KMS-11 (cell line): ENCODE data around the gene PGR.

ENCODE experiments used
- H2AFZ ChIP-seq: fragments of 200-600 bp; sonication (generic); 2 replicates; pipeline ENCODE4 v1.6.1; 2016; ENCODE audit warnings: antibody characterized with exemption, mixed run types, low read depth
- H3K27ac ChIP-seq: fragments of 200-600 bp; sonication (generic); 2 replicates; pipeline ENCODE4 v1.6.1; 2016; ENCODE audit warnings: mild to moderate bottlenecking, mixed run types
- H3K27me3 ChIP-seq: fragments of 200-600 bp; sonication (generic); 2 replicates; pipeline ENCODE4 v1.6.1; 2017; ENCODE audit warnings: mild to moderate bottlenecking, low read depth, mixed run types, moderate library complexity; ENCODE audit not compliant: insufficient read depth
- H3K36me3 ChIP-seq: fragments of 200-600 bp; sonication (generic); 2 replicates; pipeline ENCODE4 v1.6.1; 2017; ENCODE audit warnings: mild to moderate bottlenecking, mixed run types; ENCODE audit not compliant: insufficient read depth
- H3K4me1 ChIP-seq: fragments of 200-600 bp; sonication (generic); 2 replicates; pipeline ENCODE4 v1.6.1; 2016; ENCODE audit warnings: mild to moderate bottlenecking, low read depth, mixed run types; ENCODE audit not compliant: poor library complexity, severe bottlenecking
- H3K4me2 ChIP-seq: fragments of 200-600 bp; sonication (generic); 2 replicates; pipeline ENCODE4 v1.7.0; 2016; ENCODE audit warnings: mild to moderate bottlenecking, mixed run types
- H3K4me3 ChIP-seq: fragments of 200-600 bp; sonication (generic); IDR thresholded peaks from 2 replicates; pipeline ENCODE4 v1.6.1; 2017; ENCODE audit warnings: low read depth, low read length, mixed read lengths; ENCODE audit not compliant: insufficient read depth
- H3K79me2 ChIP-seq: fragments of 200-600 bp; sonication (generic); 2 replicates; pipeline ENCODE4 v1.6.1; 2016; ENCODE audit warnings: low read depth, mixed run types; ENCODE audit not compliant: insufficient read depth
- H3K9ac ChIP-seq: fragments of 200-600 bp; sonication (generic); 2 replicates; pipeline ENCODE4 v1.6.1; 2016; ENCODE audit warnings: mild to moderate bottlenecking, mixed run types
- H4K20me1 ChIP-seq: fragments of 200-600 bp; sonication (generic); 2 replicates; pipeline ENCODE4 v1.6.1; 2016; ENCODE audit warnings: mild to moderate bottlenecking, mixed run types; ENCODE audit not compliant: insufficient read depth
- CTCF ChIP-seq: fragments of 200-600 bp; sonication (generic); conservative IDR thresholded peaks from 2 replicates; pipeline ENCODE4 v1.6.1; 2017; ENCODE audit warnings: low read depth, mild to moderate bottlenecking, antibody characterized with exemption, low read length, moderate library complexity, mixed read lengths

Gene PGR

GRCh38 chr11:100984668-100985067 is 144.9 kb downstream of the PGR start:
- Histone ChIP-seq H3K79me2 (no peaks in the 10 kb centered on the region), H3K4me1 (no peaks in the 10 kb centered on the region), H4K20me1 (no peaks in the 10 kb centered on the region), H3K9ac (no peak overlapping the region), H3K4me3 (no peak overlapping the region), H3K4me2 (no peak overlapping the region), H3K36me3 (no peaks in the 10 kb centered on the region), H3K27ac (no peak overlapping the region), H3K27me3 (no peaks in the 10 kb centered on the region), H2AFZ (no peak overlapping the region)
- no peak for TF ChIP-seq CTCF

- Histone ChIP-seq H3K27me3 (no peaks in the 10 kb centered on the region), H3K79me2 (no peaks in the 10 kb centered on the region), H4K20me1 (no peaks in the 10 kb centered on the region), H3K27ac (no peak overlapping the region), H3K4me1 (no peaks in the 10 kb centered on the region), H3K9ac (no peak overlapping the region), H3K4me2 (no peak overlapping the region), H3K36me3 (no peaks in the 10 kb centered on the region), H3K4me3 (no peak overlapping the region), H2AFZ (no peak overlapping the region)
- TF ChIP-seq CTCF, result no peak
Observed at GRCh38 chr11:100981196-100981824, 148.3 kb downstream of the PGR start.

- Histone ChIP-seq H3K79me2 (no peaks in the 10 kb centered on the region), H2AFZ (no peak overlapping the region)
Observed at GRCh38 chr11:100980156-100980555, 149.5 kb downstream of the PGR start.

More at GRCh38 chr11:100980156-100980555, 149.5 kb downstream of the PGR start:
- Histone ChIP-seq H3K27ac (no peak overlapping the region), H3K9ac (no peak overlapping the region), H3K4me2 (no peak overlapping the region), H3K27me3 (no peaks in the 10 kb centered on the region), H3K4me3 (no peak overlapping the region), H3K4me1 (no peaks in the 10 kb centered on the region), H3K36me3 (no peaks in the 10 kb centered on the region), H4K20me1 (no peaks in the 10 kb centered on the region)
- TF ChIP-seq CTCF, result no peak
